ENCODE data around the gene MAPK8IP2.
"Not testable (repeated sequence)": the region's sequence is repeated elsewhere in the genome, so short reads cannot be mapped to it uniquely, and the experiment has no call there.

Gene MAPK8IP2

DNA sequence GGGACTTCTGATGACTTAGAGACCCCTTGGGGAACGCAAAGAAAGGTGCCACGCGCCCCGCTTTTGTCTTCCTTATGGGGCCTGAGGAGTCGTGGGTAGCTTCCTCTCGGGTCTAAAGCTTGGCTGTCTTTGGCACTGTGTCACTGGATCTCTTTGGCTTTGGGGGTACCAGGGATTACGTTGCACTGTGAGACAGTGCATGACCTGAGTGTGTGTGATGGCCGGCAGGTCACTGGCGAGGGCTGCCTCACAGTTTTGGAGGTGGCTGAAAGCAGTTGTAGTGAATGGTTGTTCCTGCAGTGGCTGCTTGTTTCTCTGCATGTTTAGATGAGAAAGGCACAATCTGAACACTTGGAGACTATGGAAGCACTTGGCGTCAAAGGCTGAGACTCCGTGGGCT is 33.2 kb downstream of the MAPK8IP2 start:
- no peak overlapping the region for H3K4me3 ChIP-seq (ENCODE audit: low read depth, low read length)
- no peak overlapping the region for H3K9ac ChIP-seq
- H3K27ac ChIP-seq: no peak overlapping the region
- H3K79me2 ChIP-seq: no peaks in the 10 kb centered on the region
- no peaks in the 10 kb centered on the region for H3K36me3 ChIP-seq (ENCODE audit: control insufficient read depth, insufficient read depth, low read length)
- H3K9me3 ChIP-seq (ENCODE audit: control insufficient read depth, low read length): no peaks in the 10 kb centered on the region
- no peaks in the 10 kb centered on the region for H3K4me1 ChIP-seq
- H2AFZ ChIP-seq: no peak overlapping the region
- H3K4me2 ChIP-seq (ENCODE audit: low read length): no peak overlapping the region
- H3K27me3 ChIP-seq (ENCODE audit: control insufficient read depth, insufficient read depth, low read length): no peaks in the 10 kb centered on the region
- TF ChIP-seq, protein P1, sequence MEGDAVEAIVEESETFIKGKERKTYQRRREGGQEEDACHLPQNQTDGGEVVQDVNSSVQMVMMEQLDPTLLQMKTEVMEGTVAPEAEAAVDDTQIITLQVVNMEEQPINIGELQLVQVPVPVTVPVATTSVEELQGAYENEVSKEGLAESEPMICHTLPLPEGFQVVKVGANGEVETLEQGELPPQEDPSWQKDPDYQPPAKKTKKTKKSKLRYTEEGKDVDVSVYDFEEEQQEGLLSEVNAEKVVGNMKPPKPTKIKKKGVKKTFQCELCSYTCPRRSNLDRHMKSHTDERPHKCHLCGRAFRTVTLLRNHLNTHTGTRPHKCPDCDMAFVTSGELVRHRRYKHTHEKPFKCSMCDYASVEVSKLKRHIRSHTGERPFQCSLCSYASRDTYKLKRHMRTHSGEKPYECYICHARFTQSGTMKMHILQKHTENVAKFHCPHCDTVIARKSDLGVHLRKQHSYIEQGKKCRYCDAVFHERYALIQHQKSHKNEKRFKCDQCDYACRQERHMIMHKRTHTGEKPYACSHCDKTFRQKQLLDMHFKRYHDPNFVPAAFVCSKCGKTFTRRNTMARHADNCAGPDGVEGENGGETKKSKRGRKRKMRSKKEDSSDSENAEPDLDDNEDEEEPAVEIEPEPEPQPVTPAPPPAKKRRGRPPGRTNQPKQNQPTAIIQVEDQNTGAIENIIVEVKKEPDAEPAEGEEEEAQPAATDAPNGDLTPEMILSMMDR (IDR thresholded peaks at IDR 0.05): no peak

DNA sequence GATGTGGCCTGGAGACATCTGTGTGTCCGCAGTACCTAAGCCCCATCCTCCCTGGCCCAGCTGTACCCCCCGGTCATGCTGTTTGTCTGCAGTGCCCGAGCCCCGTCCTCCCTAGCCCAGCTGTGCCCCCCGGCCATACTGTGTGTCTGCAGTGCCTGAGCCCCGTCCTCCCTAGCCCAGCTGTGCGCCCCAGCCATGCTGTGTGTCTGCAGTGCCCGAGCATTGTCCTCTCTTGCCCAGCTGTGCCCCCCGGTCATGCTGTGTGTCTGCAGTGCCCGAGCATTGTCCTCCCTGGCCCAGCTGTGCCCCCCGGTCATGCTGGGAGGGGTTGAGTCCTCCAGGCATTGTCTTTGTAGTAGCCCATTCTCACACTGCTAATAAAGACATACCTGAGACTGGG is 35.0 kb downstream of the MAPK8IP2 start:
- no peak overlapping the region for H3K4me3 ChIP-seq (ENCODE audit: low read depth, low read length)
- no peaks in the 10 kb centered on the region for H3K9me3 ChIP-seq (ENCODE audit: control insufficient read depth, low read length)
- no peaks in the 10 kb centered on the region for H3K4me1 ChIP-seq
- no peak overlapping the region for H3K9ac ChIP-seq
- no peak overlapping the region for H3K4me2 ChIP-seq (ENCODE audit: low read length)
- H3K79me2 ChIP-seq: no peaks in the 10 kb centered on the region
- H2AFZ ChIP-seq: no peak overlapping the region
- H3K36me3 ChIP-seq (ENCODE audit: control insufficient read depth, insufficient read depth, low read length): no peaks in the 10 kb centered on the region
- H3K27me3 ChIP-seq (ENCODE audit: control insufficient read depth, insufficient read depth, low read length): no peaks in the 10 kb centered on the region
- TF ChIP-seq, protein P1 (IDR thresholded peaks at IDR 0.05): no peak
- H3K27ac ChIP-seq: no peak overlapping the region

DNA sequence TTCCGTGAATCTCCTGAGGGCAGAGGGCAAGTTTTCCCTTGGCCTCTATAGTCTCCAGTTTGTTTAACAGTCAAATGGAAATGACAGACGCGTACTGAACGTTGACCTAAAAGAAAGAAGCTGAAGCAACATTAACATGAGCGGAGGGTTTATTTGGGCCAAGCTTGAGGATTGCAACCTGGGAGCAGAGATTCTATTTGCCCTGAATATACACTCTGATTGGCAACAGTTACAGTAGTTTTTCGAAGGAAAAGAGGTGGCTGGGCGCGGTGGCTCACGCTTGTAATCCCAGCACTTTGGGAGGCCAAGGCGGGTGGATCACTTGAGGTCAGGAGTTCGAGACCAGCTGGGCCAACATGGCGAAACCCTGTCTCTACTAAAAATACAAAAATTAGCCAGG is 39.7 kb downstream of the MAPK8IP2 start:
- not testable (repeated sequence) for H3K4me3 ChIP-seq (ENCODE audit: low read depth, low read length); H3K27ac ChIP-seq; H2AFZ ChIP-seq; H3K27me3 ChIP-seq (ENCODE audit: control insufficient read depth, insufficient read depth, low read length); H3K9me3 ChIP-seq (ENCODE audit: control insufficient read depth, low read length); H3K4me1 ChIP-seq; H3K79me2 ChIP-seq; H3K4me2 ChIP-seq (ENCODE audit: low read length); H3K9ac ChIP-seq; H3K36me3 ChIP-seq (ENCODE audit: control insufficient read depth, insufficient read depth, low read length)

DNA sequence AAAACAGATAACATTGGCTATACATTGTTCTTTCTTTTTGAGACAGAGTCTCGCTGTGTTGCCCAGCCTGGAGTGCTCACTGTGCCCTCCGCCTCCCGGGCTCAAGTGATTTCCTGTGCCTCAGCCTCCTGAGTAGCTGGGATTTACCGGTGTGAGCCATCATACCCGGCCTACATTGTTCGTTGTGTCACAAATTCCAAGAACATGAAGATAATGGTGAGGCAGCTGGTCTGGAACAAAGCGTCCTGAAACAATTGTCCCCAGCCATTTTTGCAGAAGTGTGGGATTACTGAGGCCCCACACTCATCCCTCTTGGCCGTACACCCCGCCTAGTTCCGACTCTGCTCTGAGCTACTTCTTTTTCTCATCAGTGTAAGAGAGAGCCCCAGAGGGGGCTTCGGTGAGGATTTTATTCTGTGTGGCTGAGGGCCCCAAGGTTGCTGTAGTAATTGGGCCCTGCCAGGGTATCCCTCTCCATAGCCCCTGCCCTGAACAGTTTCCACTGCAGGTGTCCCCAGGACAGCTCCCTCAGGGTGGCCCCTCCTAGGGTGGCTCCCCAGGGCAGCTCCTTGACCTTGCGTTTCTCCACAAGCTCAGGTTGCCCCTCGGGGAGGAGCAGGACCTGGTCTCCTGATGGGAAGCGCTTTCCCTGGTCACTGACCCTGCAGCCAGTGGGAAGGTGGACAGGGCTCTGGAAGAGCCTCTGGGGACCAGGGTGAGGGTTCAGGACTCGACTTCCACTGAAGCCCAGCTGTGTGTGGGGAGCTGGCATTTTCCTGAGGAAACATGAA is 40.5 kb downstream of the MAPK8IP2 start:
- Histone ChIP-seq H3K27ac (no peak overlapping the region), H3K9ac (no peak overlapping the region), H2AFZ (no peak overlapping the region), H3K4me2 (ENCODE audit: low read length) (no peak overlapping the region), H3K79me2 (no peaks in the 10 kb centered on the region), H3K4me1 (no peaks in the 10 kb centered on the region), H3K4me3 (ENCODE audit: low read depth, low read length) (no peak overlapping the region), H3K9me3 (ENCODE audit: control insufficient read depth, low read length) (no peaks in the 10 kb centered on the region), H3K27me3 (ENCODE audit: control insufficient read depth, insufficient read depth, low read length) (no peaks in the 10 kb centered on the region), H3K36me3 (ENCODE audit: control insufficient read depth, insufficient read depth, low read length) (no peaks in the 10 kb centered on the region)
- TF ChIP-seq, protein P1 (IDR thresholded peaks at IDR 0.05): no peak

DNA sequence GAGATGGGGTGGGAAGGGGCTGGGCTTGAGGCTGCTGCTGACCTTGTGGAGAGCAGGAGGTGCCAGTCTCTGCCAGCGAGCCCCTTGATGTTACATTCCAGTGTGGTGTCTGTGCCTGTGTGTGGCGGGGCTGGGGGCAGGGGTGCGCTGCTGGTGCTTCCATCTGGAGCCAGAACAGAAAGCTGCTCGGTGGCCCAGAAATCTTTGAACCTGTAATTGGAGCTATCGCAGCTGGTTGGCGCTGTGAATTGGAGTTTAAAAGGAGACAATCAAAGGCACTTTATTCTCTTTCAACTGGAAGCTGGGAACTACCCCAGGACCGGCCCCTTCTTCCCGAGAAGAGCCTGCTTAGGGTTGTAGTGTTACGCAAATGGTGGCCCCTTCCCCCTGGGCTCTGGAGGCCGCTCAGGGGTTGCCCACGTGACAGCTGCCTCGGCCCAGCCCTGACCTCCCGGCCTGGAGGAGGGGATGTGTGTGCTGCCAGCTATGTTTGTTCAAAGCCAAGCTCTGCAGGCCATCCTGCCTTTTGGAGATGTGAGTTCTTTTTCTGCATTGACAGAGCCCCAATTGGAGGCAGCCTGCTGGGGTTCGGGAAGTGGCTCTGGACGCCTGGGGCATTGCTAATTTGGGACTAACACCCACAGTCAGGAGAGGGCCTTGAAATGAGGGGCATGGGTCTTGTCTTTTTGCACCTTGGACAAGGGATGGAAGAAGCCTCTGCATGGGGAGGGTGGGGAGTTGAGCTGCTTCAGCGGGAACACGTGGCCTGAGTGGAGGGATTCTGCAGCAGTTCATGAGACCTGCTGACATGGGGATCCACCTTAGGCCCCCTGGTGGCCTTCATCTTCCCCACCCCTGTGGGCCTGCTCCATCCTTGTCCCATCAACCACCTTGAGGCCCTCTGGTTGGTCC is 41.4 kb downstream of the MAPK8IP2 start:
- Histone ChIP-seq H3K9ac (no peak overlapping the region), H3K27me3 (ENCODE audit: control insufficient read depth, insufficient read depth, low read length) (no peaks in the 10 kb centered on the region), H3K4me2 (ENCODE audit: low read length) (no peak overlapping the region), H3K4me3 (ENCODE audit: low read depth, low read length) (no peak overlapping the region), H3K4me1 (no peaks in the 10 kb centered on the region), H2AFZ (no peak overlapping the region), H3K36me3 (ENCODE audit: control insufficient read depth, insufficient read depth, low read length) (no peaks in the 10 kb centered on the region), H3K27ac (no peak overlapping the region), H3K9me3 (ENCODE audit: control insufficient read depth, low read length) (no peaks in the 10 kb centered on the region), H3K79me2 (no peaks in the 10 kb centered on the region)
- TF ChIP-seq, protein P1 (IDR thresholded peaks at IDR 0.05): no peak

DNA sequence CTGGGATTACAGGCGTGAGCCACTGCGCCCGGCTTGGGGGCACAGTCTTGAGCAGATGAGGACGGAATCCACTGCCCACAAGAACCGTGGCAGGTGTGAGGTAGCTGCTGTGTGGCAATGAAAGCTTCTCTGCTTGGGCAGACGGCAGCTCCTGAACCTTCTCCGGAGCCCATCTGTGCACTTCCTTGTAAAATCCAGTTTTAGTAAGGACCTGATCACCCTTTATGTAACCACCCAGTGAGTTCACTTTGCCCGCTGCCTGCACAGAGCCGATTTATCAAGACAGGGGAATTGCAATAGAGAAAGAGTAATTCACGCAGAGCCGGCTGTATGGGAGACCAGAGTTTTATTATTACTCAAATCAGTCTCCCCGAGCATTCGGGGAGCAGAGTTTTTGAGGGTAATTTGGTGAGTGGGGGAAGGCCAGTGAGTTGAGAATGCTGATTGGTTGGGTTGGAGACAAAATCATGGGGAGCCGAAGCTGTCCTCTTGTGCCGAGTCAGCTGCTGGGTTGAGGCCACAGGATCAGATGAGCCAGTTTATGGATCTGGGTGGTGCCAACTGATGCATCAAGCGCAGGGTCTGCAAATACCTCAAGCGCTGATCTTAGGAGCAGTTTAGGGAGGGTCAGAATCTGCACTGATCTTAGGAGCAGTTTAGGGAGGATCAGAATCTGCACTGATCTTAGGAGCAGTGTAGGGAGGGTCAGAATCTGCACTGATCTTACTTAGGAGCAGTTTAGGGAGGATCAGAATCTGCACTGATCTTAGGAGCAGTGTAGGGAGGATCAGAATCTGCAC is 42.6 kb downstream of the MAPK8IP2 start:
- not testable (repeated sequence) for H3K4me2 ChIP-seq (ENCODE audit: low read length); H3K79me2 ChIP-seq; H3K4me1 ChIP-seq; H3K27ac ChIP-seq; H3K27me3 ChIP-seq (ENCODE audit: control insufficient read depth, insufficient read depth, low read length); H3K9me3 ChIP-seq (ENCODE audit: control insufficient read depth, low read length); H3K9ac ChIP-seq; H3K36me3 ChIP-seq (ENCODE audit: control insufficient read depth, insufficient read depth, low read length); H2AFZ ChIP-seq; H3K4me3 ChIP-seq (ENCODE audit: low read depth, low read length)

DNA sequence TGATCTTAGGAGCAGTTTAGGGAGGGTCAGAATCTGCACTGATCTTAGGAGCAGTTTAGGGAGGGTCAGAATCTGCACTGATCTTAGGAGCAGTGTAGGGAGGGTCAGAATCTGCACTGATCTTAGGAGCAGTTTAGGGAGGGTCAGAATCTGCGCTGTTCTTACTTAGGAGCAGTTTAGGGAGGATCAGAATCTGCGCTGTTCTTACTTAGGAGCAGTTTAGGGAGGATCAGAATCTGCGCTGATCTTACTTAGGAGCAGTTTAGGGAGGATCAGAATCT is 43.2 kb downstream of the MAPK8IP2 start:
- H3K27me3 ChIP-seq (ENCODE audit: control insufficient read depth, insufficient read depth, low read length); H3K27ac ChIP-seq; H3K4me1 ChIP-seq; H3K9ac ChIP-seq; H3K36me3 ChIP-seq (ENCODE audit: control insufficient read depth, insufficient read depth, low read length); H3K79me2 ChIP-seq; H3K4me2 ChIP-seq (ENCODE audit: low read length); H3K9me3 ChIP-seq (ENCODE audit: control insufficient read depth, low read length); H3K4me3 ChIP-seq (ENCODE audit: low read depth, low read length); H2AFZ ChIP-seq: not testable (repeated sequence)

Data from parathyroid adenoma (tissue), 2 donors.